OCI-LY3 (cell line): Measurements from ENCODE around the gene TDP1.

Experiments used
- EZH2phosphoT487 ChIP-seq: fragments of 200-600 bp; shearing (Covaris generic); IDR thresholded peaks from 2 replicates; pipeline ENCODE4 v1.6.1; 2018; ENCODE audit warnings: antibody characterized with exemption, mixed run types, low read depth
- TF ChIP-seq, protein P1 (sequence below): fragments of 200-600, 300-600 bp; sonication (generic); IDR thresholded peaks from 2 replicates; pipeline ENCODE4 v1.5.1; 2014; ENCODE audit warnings: antibody characterized with exemption, low read length, low read depth

DNA sequence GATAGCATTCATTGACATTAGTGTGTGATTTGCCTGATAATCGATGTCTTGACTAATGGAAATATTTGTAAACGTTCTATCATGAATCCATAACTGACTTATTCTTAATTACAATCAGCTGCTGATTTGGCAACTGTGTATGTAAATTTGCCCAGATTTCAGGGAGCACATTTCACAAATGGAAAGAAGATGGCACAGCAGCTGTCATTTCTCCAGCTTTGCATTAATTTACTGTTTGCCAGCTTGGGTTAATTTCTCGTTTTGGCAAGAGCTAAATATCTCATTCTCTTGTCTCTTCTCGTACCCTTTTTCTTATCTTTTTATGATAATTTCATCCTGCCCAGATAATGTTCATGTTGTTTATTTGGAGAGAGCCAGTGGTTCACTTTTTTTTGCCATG is 22.9 kb downstream of the TDP1 start:
- TF ChIP-seq, protein P1, sequence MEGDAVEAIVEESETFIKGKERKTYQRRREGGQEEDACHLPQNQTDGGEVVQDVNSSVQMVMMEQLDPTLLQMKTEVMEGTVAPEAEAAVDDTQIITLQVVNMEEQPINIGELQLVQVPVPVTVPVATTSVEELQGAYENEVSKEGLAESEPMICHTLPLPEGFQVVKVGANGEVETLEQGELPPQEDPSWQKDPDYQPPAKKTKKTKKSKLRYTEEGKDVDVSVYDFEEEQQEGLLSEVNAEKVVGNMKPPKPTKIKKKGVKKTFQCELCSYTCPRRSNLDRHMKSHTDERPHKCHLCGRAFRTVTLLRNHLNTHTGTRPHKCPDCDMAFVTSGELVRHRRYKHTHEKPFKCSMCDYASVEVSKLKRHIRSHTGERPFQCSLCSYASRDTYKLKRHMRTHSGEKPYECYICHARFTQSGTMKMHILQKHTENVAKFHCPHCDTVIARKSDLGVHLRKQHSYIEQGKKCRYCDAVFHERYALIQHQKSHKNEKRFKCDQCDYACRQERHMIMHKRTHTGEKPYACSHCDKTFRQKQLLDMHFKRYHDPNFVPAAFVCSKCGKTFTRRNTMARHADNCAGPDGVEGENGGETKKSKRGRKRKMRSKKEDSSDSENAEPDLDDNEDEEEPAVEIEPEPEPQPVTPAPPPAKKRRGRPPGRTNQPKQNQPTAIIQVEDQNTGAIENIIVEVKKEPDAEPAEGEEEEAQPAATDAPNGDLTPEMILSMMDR: no peak
- TF ChIP-seq EZH2phosphoT487: no peak
